GM19328 (cell line): ENCODE results near the gene PHKA1.
"Not testable (repeated sequence)": the region's sequence is repeated elsewhere in the genome, so short reads cannot be mapped to it uniquely, and the experiment has no call there.

Experiments used
- ATAC-seq: cut with Tn5 transposase; IDR thresholded peaks from one replicate; pipeline ENCODE4 v1.9.1; 2021; ENCODE audit warnings: mild to moderate bottlenecking, moderate library complexity; ENCODE audit not compliant: unreplicated experiment

Gene PHKA1

GRCh38 chrX:72573158-72573511 lies 141.0 kb downstream of the PHKA1 start:
- peak; percentile 28 for ATAC-seq

GRCh38 chrX:72572248-72573157 lies 141.6 kb downstream of the PHKA1 start, which contains the start of gene HDAC8:
Gene HDAC8 (minus strand): TSS chrX:72572843. CDS start chrX:72572761, 82 bp downstream.
- peak; percentile 98 for ATAC-seq

GRCh38 chrX:72569786-72570185 lies 144.3 kb downstream of the PHKA1 start:
- ATAC-seq = no peak

DNA sequence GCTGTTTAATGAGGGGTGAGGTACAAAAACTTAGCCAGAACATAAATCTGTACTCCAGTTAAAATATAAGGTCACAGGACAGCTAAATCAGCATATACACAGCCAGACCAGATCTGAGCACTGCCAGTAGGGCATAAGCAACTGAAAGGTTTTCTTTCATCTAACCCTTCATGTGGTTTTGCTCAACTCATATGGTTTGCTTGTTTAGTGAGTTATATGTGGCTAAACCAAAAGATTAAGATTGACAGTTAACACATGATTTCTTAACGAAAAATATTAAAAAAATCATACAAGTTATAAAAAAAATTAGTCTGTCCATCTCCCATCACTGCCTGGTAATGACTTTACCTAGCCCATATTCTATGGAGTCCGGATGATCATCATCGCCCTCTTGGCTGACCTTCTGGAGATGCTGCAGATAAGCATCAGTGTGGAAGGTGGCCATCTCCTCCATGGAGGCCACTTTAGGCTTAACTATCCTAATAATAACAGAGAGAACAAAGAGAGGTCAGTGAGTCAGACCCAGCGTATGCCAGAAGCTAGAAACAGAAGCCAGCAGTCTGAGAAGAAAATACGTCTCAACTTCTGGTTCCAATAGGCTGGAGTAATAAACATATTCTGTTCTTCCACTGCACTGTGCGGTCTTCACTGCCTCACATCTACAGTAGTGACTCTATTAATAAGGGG lies 145.6 kb downstream of the PHKA1 start:
- no peak for ATAC-seq

GRCh38 chrX:72566448-72566847 lies 147.7 kb downstream of the PHKA1 start:
- no peak for ATAC-seq

DNA sequence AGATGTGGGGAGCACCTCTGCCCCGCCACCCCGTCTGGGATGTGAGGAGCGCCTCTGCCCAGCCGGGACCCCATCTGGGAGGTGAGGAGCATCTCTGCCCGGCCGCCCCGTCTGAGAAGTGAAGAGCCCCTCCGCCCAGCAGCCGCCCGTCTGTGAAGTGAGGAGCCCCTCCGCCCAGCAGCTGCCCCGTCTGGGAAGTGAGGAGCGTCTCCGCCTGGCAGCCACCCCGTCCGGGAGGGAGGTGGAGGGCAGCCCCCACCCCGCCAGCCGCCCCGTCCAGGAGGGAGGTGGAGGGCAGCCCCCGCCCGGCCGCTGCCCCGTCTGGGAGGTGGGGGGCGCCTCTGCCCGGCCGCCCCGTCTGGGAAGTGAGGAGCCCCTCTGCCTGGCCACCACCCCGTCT lies 154.5 kb downstream of the PHKA1 start:
- not testable (repeated sequence) for ATAC-seq

- ATAC-seq = no peak
These were observed 159.5 kb downstream of the PHKA1 start for GRCh38 chrX:72554448-72555140.

DNA sequence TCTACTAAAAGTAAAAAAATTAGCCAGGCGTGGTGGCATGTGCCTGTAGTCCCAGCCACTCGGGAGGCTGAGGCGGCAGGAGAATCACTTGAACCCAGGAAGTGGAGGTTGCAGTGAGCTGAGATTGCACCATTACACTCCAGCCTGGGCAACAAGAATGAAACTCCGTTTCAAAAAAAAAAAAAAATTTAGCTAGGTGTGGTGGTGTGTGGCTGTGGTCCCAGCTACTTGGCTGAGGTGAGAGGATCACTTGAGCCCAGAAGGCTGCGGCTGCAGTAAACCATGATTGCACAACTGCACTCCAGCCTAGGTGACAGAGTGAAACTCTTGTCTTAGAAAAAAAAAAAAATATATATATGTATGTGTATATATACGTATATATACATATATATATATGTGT lies 161.7 kb downstream of the PHKA1 start:
- ATAC-seq = not testable (repeated sequence)

- no peak for ATAC-seq
These were observed 168.1 kb downstream of the PHKA1 start for GRCh38 chrX:72545990-72546389.

DNA sequence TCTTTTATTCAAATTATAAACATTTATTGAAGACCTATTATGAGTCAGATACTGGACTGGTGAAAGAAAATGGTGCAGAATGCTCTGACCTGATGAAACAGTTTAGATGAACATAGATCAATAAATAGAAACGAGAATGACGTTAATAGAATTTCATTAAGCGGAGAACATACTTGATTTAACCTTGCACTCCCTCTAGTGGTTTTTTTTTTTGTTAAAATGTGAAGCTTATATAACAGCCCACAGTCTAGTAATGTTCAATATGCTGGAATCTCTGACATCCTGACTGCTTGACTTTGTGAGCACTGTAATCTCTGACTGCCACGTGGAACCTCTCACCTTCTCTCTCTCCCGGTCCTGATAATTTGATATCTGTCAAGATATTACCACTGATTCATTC lies 173.8 kb downstream of the PHKA1 start:
- ATAC-seq = no peak

DNA sequence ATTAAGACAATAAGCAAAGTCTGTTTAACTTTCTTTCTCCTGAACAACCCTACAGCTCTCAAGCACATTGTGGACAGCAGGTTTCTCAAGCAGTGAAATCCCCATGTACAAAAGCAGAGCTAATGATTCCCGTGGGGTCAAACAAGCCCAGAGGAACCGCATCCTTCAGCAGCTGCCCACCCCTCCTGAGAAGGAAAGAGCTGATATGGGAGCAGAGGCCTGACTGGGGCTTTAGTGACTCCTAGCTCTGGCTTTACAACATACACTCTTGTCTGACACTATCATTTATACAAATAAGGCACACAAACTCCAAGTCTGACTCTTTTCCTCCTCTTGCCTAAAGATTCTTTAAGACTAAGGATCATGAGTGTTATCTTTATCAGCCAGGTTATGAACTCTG lies 174.3 kb downstream of the PHKA1 start:
- no peak for ATAC-seq

DNA sequence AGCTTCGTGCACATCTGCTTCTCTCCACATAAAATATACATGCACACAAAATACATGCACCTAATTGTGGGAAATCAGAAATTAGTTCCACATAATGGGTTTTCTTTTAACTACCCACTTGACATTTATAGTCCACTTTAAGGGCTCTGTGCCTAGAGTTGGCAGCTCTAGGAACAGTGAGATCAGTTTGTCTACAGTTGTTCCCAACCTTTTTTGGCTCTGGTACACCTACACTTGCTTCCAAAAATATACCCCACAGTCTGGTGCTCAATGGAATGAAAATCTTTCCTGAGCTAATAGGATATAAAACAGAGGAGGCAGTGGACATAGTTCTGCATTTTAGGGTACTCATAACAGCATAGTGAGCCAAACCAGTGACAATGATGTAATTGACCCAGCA lies 177.6 kb downstream of the PHKA1 start:
- ATAC-seq = no peak

- ATAC-seq = no peak
These were observed 181.7 kb downstream of the PHKA1 start for GRCh38 chrX:72532366-72532765.
